A673 (cell line): ENCODE data around the gene CFAP73. TPM values are rescaled to one million over a fixed set of nuclear protein-coding genes. Genes with fewer than 3 reads are reported as not detected.

ENCODE experiments used
- BruUV-seq: library from RNA; stranded (reverse); fragments of 400-500 nt; replicated peaks from 2 replicates; lab custom pipeline; 2021; lab: Mats Ljungman, UMichigan
- CTCF ChIA-PET: fragments of 300-600 bp; sonication (Branson Sonifier 250); formaldehyde crosslinking; loops from one replicate; lab custom pipeline; 2022; ENCODE audit warnings: antibody characterized with exemption; lab: Charles Lee
- POLR2A ChIA-PET: fragments of 300-600 bp; sonication (Branson Sonifier 250); formaldehyde crosslinking; loops from one replicate; lab custom pipeline; 2022; ENCODE audit warnings: antibody characterized with exemption; ENCODE audit not compliant: low non-redundant PET; lab: Charles Lee
- DNase-seq: peaks from one replicate; pipeline ENCODE4 v3.0.0-alpha.2; 2015; ENCODE audit warnings: low spot score
- H3K27ac ChIP-seq: fragments of 200-600 bp; sonication (generic); 2 replicates; pipeline ENCODE4 v1.5.1; 2016; ENCODE audit warnings: mixed run types, low read depth, mild to moderate bottlenecking, mixed read lengths, antibody characterized with exemption, low read length; ENCODE audit not compliant: poor library complexity, severe bottlenecking
- H3K27me3 ChIP-seq: fragments of 200-600 bp; sonication (generic); replicated peaks from 2 replicates; pipeline ENCODE4 v1.6.1; 2017; ENCODE audit warnings: mixed run types, low read depth, mild to moderate bottlenecking, mixed read lengths, antibody characterized with exemption, low read length; ENCODE audit not compliant: insufficient read depth, poor library complexity
- H3K36me3 ChIP-seq: fragments of 200-600 bp; sonication (generic); 2 replicates; pipeline ENCODE4 v1.6.1; 2016; ENCODE audit warnings: mixed run types, mild to moderate bottlenecking, mixed read lengths, antibody characterized with exemption, low read length; ENCODE audit not compliant: insufficient read depth, poor library complexity, severe bottlenecking
- H3K4me1 ChIP-seq: fragments of 200-600 bp; sonication (generic); 2 replicates; pipeline ENCODE4 v1.6.1; 2017; ENCODE audit warnings: mixed run types, mild to moderate bottlenecking, mixed read lengths, antibody characterized with exemption, low read length; ENCODE audit not compliant: insufficient read depth, poor library complexity, severe bottlenecking
- H3K4me3 ChIP-seq: fragments of 200-600 bp; sonication (generic); 2 replicates; pipeline ENCODE4 v1.5.1; 2016; ENCODE audit warnings: low read depth, mixed run types, mild to moderate bottlenecking, mixed read lengths, low read length; ENCODE audit not compliant: poor library complexity, severe bottlenecking
- H3K9me3 ChIP-seq: fragments of 200-600 bp; sonication (generic); 2 replicates; pipeline ENCODE4 v1.6.1; 2016; ENCODE audit warnings: mixed run types, low read depth, mild to moderate bottlenecking, mixed read lengths, antibody characterized with exemption, low read length; ENCODE audit not compliant: poor library complexity, severe bottlenecking
- EZH2 ChIP-seq: fragments of 200-600 bp; sonication (generic); IDR thresholded peaks from 2 replicates; pipeline ENCODE4 v1.6.1; 2017; ENCODE audit warnings: borderline replicate concordance, low read depth, mild to moderate bottlenecking, mixed read lengths, antibody characterized with exemption, low read length; ENCODE audit not compliant: poor library complexity, severe bottlenecking
- intact Hi-C: fragments of 100-400 bp; cut with micrococcal nuclease; formaldehyde crosslinking; loops from one replicate; pipeline ENCODE4 v1.10.0; 2022; ENCODE audit not compliant: unreplicated experiment
- total RNA-seq: library from RNA; stranded (reverse); gene quantifications from 2 replicates; pipeline ENCODE4 v1.2.3, GENCODE V29; 2021
- TF ChIP-seq, protein P1 (sequence below): fragments of 300-800, 200-600 bp; sonication (generic); conservative IDR thresholded peaks from 2 replicates; pipeline ENCODE4 v1.5.1; 2017; ENCODE audit warnings: low read depth, mild to moderate bottlenecking, antibody characterized with exemption, low read length, moderate library complexity, mixed read lengths

Gene CFAP73
- total RNA-seq, 1 experiment from 2014 or later: not detected

DNA sequence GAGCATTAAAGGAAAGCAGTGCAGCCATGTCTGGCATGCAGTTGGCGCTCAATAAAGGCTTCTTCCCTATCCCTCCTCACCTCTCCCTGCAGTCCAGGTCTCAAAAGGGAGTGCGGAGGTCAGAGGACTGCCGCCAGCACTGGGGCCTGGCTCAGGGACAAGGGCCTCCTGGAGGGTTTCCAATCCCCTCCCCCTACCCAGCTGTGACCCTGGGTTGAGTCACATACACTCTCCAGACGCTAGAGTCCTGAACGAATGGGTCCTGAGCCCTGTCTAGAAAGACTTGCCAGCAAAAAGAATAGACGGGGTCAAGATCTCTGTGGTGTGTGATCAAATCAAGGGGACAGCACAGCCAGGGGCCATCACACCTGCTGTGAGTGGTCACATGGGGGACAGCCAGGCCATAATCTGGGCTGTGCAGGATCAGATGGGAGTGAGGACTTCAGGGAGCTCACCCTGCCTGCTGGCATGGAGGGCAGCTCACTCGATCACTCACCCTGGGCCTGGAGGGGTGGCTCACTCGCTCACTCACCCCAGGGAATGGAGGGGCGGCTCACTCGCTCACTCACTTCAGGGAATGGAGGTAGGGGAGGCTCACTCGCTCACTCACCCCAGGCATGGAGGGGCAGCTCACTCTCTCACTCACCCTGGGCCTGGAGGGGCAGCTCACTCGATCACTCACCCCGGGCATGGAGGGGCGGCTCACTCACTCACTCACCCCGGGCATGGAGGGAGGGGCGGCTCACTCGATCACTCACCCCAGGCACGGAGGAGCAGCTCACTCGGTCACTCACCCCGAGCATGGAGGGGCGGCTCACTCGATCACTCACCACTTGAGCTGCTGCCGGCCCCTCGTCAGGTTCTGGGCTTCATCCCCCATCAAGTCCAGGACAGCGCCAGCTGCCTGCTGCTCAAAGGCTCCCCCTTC is 12.8 kb downstream of the CFAP73 start:
- POLR2A ChIA-PET: interaction anchor here (0.6 kb wide), 1 partner anchor 303 kb away, joined by 3 read pairs; no protein-coding TSS in a partner anchor
- H3K4me3 ChIP-seq: no peak overlapping the region
- intact Hi-C loops: no loop called here
- H3K4me1 ChIP-seq: peaks cover 7% of the 10 kb centered on the region
- TF ChIP-seq, protein P1, sequence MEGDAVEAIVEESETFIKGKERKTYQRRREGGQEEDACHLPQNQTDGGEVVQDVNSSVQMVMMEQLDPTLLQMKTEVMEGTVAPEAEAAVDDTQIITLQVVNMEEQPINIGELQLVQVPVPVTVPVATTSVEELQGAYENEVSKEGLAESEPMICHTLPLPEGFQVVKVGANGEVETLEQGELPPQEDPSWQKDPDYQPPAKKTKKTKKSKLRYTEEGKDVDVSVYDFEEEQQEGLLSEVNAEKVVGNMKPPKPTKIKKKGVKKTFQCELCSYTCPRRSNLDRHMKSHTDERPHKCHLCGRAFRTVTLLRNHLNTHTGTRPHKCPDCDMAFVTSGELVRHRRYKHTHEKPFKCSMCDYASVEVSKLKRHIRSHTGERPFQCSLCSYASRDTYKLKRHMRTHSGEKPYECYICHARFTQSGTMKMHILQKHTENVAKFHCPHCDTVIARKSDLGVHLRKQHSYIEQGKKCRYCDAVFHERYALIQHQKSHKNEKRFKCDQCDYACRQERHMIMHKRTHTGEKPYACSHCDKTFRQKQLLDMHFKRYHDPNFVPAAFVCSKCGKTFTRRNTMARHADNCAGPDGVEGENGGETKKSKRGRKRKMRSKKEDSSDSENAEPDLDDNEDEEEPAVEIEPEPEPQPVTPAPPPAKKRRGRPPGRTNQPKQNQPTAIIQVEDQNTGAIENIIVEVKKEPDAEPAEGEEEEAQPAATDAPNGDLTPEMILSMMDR: no peak
- no peak for TF ChIP-seq EZH2
- BruUV-seq: no TSS peak
- CTCF ChIA-PET: interaction anchor here (0.8 to 1.3 kb wide), 2 partner anchors 12 to 169 kb away, joined by 3 to 6 read pairs; no protein-coding TSS in a partner anchor
- H3K27ac ChIP-seq: no peak overlapping the region
- H3K27me3 ChIP-seq: no peaks in the 10 kb centered on the region
- H3K9me3 ChIP-seq: no peaks in the 10 kb centered on the region
- H3K36me3 ChIP-seq: peaks cover 29% of the 10 kb centered on the region
- DNase-seq: no peak

DNA sequence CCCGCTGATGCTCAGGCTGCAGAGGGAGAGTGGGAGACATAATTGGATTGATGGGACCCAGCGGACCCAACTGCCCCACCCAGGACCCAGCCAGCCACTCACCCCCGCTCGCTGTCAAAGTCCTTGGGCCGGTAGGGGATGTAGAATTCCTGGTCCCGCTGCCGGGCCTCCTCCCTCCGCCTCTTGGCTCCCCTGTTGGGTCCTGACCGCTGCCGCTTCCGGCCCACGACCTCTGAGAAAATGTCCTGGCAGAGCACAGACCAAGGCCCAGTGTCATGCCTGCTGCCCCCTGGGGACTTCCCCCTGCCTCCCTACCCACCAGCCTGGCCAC is 13.5 kb downstream of the CFAP73 start:
- intact Hi-C loops: no loop called here
- no peak for TF ChIP-seq EZH2
- TF ChIP-seq, protein P1: no peak
- BruUV-seq: no TSS peak
- peaks cover 29% of the 10 kb centered on the region for H3K36me3 ChIP-seq
- peaks cover 7% of the 10 kb centered on the region for H3K4me1 ChIP-seq
- no peaks in the 10 kb centered on the region for H3K27me3 ChIP-seq
- CTCF ChIA-PET: no interaction called here
- POLR2A ChIA-PET: no interaction called here
- H3K4me3 ChIP-seq: no peak overlapping the region
- DNase-seq: no peak
- H3K27ac ChIP-seq: no peak overlapping the region
- no peaks in the 10 kb centered on the region for H3K9me3 ChIP-seq

DNA sequence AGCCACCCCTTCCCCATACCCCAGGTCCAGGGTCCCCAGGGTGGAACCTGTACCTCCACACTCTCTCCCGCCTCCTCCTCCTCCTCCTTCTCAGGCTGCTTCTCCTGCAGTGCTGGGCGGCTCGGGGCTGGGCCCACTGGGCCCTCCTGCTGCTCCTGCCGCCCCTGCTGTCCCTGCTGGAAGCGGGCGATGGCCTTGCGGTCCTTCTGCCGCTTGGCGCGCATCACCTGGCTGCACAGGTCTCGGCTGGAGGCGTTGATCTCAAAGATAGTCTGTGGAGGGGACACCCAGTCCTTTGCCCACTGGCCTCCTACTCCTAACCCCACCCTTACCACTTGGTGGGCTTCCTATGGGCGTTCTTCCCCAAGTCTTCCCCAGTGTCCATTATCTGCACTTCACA is 14.5 kb downstream of the CFAP73 start:
- ChIA-PET CTCF (no interaction called here), POLR2A (no interaction called here)
- intact Hi-C loops: no loop called here

More for the DNA sequence above, 14.5 kb downstream of the CFAP73 start:
- H3K9me3 ChIP-seq: no peaks in the 10 kb centered on the region
- DNase-seq: no peak
- TF ChIP-seq EZH2: no peak
- TF ChIP-seq, protein P1: no peak
- no peaks in the 10 kb centered on the region for H3K27me3 ChIP-seq
- H3K4me1 ChIP-seq: peaks cover 7% of the 10 kb centered on the region
- H3K4me3 ChIP-seq: no peak overlapping the region
- no peak overlapping the region for H3K27ac ChIP-seq
- no TSS peak for BruUV-seq
- peaks cover 24% of the 10 kb centered on the region for H3K36me3 ChIP-seq
